MG63 (cell line): Measurements from ENCODE around the gene DGUOK. TPM values are rescaled to one million over a fixed set of nuclear protein-coding genes. Genes with fewer than 3 reads are reported as not detected.

Experiments
- DNase-seq: peaks from one replicate; pipeline ENCODE4 v3.0.0-alpha.2; 2020
- H3K27me3 ChIP-seq: fragments of 250-450 bp; sonication (Bioruptor Pico); 2 replicates; pipeline ENCODE4 v1.5.1; 2020; ENCODE audit warnings: mild to moderate bottlenecking, moderate library complexity
- H3K36me3 ChIP-seq: fragments of 250-450 bp; sonication (Bioruptor Pico); 2 replicates; pipeline ENCODE4 v1.5.1; 2020; ENCODE audit warnings: mild to moderate bottlenecking, moderate library complexity
- H3K4me3 ChIP-seq: fragments of 250-450 bp; sonication (Bioruptor Pico); 2 replicates; pipeline ENCODE4 v1.5.1; 2020; ENCODE audit warnings: mild to moderate bottlenecking, moderate library complexity
- H3K9me3 ChIP-seq: fragments of 250-450 bp; sonication (Bioruptor Pico); 2 replicates; pipeline ENCODE4 v1.5.1; 2020; ENCODE audit warnings: mild to moderate bottlenecking, moderate library complexity
- total RNA-seq: library from RNA; depleted of rRNA; stranded (reverse); fragments of >200 nt; shearing (Covaris generic); gene quantifications from 2 replicates; pipeline ENCODE4 v1.2.3, GENCODE V29; 2014; ENCODE audit warnings: low replicate concordance

Gene DGUOK
- total RNA-seq, 1 experiment from 2014 or later = 51.8 TPM

DNA sequence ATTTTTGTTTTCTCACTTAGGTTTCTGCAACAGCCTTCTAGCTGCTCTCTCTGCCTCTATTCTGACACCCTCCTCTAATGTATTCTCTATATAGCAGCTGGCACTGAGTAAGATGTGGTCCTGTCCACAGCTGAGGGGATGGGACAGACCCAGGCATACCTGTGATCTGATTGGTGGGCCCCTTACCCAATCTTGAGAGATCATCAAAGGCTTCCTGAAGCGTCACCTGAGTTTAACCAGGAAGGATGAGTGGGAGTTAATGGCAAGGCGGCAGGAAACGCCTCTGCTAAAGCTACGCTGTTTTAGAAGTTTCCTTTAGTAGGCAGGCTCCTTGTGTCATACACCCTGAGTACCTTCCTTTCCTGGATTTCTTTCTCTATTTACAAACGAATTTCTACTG, 52.3 kb downstream of the DGUOK start:
- Histone ChIP-seq H3K36me3 (no peaks in the 10 kb centered on the region), H3K27me3 (no peaks in the 10 kb centered on the region), H3K9me3 (no peaks in the 10 kb centered on the region), H3K4me3 (no peak overlapping the region)
- DNase-seq = no peak

- H3K27me3 ChIP-seq = no peaks in the 10 kb centered on the region
- no peaks in the 10 kb centered on the region for H3K9me3 ChIP-seq
- no peaks in the 10 kb centered on the region for H3K36me3 ChIP-seq
- DNase-seq = peak; percentile 75
- no peak overlapping the region for H3K4me3 ChIP-seq
Observed at GRCh38 chr2:73979686-73980085, 53.0 kb downstream of the DGUOK start.

- Histone ChIP-seq H3K27me3 (no peaks in the 10 kb centered on the region), H3K9me3 (no peaks in the 10 kb centered on the region), H3K36me3 (no peaks in the 10 kb centered on the region; the same call in 1 of the 2 replicates), H3K4me3 (peak overlapping the region; percentile 56)
- DNase-seq = no peak
Observed at GRCh38 chr2:73980566-73980965, 53.9 kb downstream of the DGUOK start.

DNA sequence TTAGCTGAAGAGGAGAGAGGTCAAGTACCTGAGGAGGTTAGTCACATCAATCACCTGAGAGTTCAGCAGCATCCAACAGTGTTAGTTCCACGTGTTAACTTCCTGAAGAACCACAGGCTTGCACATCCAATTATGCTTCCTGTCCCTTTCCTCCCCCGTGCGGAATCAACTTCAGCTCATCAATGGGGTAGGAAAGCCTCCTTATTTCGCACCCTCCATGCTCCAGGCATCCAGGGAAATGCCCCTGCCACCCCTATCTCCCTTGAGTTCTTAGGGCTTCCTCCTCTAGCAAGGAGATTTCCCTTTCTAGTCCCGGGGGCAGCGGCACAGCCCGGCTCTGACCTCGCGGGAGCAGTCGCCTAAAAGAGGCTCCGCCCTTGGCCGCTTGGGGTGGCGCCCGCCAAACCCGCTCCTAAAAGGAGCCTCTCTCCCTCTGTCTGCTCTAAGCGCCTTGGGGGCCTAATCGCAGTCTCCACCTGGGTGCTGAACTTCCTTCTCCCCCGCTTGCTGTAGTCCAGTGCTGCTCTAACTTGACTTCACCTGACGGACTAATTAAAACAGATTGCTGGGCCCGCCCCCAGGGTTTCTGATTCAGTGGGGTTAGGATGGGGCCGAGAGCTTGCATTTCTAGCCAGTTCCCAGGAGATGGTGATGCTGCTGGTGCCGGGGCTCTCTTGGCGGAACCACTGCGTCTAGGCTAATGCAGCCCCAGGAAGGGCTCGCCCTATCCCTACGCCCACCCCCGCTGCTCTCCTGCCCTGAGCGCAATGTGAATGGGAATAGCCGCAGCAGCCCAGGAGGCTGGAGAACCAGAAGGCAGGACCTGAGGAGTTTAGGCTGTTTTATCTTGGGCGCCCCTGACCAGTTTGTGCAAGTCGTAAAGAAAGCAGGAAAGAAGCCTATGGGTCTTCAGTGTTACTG, 54.7 kb downstream of the DGUOK start:
- Histone ChIP-seq H3K27me3 (no peaks in the 10 kb centered on the region), H3K36me3 (peaks cover 5% of the 10 kb centered on the region), H3K9me3 (no peaks in the 10 kb centered on the region), H3K4me3 (peak overlapping the region; percentile 56)
- DNase-seq = peak; percentile 77

- Histone ChIP-seq H3K27me3 (no peaks in the 10 kb centered on the region), H3K4me3 (peak overlapping the region; percentile 56; the same call in 1 of the 2 replicates), H3K9me3 (no peaks in the 10 kb centered on the region), H3K36me3 (peaks cover 12% of the 10 kb centered on the region)
- DNase-seq = peak; percentile 95
Observed at GRCh38 chr2:73982140-73982617, 55.5 kb downstream of the DGUOK start.

- no peaks in the 10 kb centered on the region for H3K9me3 ChIP-seq
- no peak for DNase-seq
- peaks cover 21% of the 10 kb centered on the region for H3K36me3 ChIP-seq
- H3K4me3 ChIP-seq = peak overlapping the region; percentile 45
- H3K27me3 ChIP-seq = no peaks in the 10 kb centered on the region
Observed at GRCh38 chr2:73983322-73984202, 56.9 kb downstream of the DGUOK start.

DNA sequence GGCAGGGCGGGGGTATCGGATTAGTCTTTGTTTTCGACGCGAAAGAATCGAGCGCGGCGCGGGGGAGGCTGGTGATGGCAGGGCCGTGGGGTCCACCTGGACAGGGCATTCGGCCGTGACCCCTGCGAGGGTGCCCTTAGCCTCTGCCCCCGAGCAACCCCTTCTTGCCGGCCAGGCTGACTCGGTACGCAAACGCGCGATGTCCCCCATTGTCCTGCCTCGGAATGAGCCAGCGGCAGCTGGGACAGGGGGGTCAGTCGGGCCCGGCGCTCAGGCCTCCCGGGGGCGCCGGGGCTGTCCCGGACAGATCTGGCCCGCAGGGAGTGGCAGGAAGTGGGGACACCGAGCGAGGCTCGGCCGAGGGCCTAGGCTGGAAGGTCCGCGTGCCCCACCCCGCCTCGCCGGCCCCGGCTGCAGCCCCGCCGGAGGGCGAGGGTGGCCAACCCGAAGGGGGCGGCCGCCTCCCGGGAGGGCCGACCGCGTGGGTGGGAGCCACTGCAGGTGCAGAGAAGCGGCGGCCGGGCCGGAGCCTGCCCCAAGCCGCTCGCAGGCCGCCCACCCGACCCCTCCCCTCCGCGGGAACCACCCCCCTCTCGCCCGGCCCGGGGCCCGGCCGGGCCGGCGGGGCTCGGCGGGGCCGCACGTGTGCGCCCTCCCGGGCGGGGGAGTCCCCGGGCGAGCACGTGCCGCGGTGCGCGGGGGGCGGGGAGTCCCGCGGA, 57.7 kb downstream of the DGUOK start, which contains the start of gene TET3:
TSS of gene TET3 (plus strand) at position 708 of the 719 bp plus-strand sequence. CDS start 1,494 bp downstream, outside the sequence.
- Histone ChIP-seq H3K4me3 (peak within 1 kb of the TSS; percentile 62), H3K36me3 (peaks cover 22% of the 10 kb centered on the region), H3K9me3 (no peaks in the 10 kb centered on the region), H3K27me3 (no peaks in the 10 kb centered on the region)
- peak; percentile 58 for DNase-seq

DNA sequence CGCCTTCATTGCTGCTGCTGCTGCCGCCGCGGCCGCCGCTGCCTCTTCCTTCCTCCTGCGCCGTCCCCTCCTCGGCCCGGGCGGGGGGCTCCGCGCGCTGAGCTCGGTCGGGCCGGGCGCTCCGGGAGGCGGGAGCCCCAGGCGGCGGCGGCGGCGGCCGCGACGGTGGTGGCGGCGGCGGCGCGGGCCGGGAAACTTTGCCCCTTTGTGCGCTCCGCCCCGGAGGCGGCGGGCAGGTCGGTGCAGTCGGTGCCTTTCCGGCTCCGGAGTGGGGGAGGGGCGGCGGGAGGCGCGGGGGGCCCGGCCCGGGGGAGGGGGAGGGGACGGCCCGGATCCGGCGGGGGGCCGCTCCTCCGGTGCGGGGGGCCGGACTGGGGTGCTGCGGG, 58.2 kb downstream of the DGUOK start:
- Histone ChIP-seq H3K36me3 (peaks cover 26% of the 10 kb centered on the region), H3K9me3 (no peaks in the 10 kb centered on the region), H3K4me3 (no peak overlapping the region; the same call in 1 of the 2 replicates), H3K27me3 (no peaks in the 10 kb centered on the region)
- DNase-seq = peak; percentile 41

DNA sequence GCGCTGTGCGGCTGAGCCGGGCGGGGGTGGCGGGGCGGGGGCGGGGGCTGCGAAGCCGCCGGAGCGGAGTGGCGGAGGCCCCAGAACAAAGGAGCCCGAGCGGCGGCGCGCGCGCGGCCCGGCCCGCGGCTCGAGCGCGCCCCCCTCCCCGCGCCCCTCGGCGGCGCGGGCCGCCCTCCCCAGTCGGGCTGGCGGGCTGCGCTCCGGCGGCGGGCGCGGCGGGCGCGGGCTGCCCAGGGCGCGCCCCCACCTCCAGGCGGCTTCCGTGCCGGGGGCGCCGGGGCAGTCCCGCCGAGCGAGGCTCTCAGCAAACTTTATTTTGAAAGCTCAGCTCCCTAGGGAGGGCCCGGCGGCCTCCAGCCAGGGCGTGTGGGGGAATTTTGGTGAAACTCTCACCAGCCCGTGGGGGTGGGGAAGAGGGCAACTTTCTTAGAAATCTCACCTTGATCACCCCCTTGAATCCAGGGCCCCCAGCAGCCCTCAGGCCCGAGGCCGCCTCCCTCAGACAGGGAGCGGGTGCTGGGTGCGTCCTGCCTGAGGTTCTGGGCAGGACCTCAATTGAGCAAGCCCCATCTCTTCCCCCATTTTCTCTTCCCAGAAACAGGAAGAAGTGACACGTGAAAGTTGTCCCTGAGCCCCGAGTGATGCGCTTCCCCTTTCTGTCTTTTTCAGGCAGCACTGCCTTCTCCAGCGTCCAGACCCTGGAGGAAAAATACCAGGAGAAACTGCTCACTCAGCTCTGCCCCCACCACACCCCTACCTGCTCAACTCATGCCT, 58.8 kb downstream of the DGUOK start:
- Histone ChIP-seq H3K9me3 (no peaks in the 10 kb centered on the region), H3K27me3 (no peaks in the 10 kb centered on the region), H3K36me3 (peaks cover 28% of the 10 kb centered on the region), H3K4me3 (peak overlapping the region; percentile 62)
- no peak for DNase-seq

DNA sequence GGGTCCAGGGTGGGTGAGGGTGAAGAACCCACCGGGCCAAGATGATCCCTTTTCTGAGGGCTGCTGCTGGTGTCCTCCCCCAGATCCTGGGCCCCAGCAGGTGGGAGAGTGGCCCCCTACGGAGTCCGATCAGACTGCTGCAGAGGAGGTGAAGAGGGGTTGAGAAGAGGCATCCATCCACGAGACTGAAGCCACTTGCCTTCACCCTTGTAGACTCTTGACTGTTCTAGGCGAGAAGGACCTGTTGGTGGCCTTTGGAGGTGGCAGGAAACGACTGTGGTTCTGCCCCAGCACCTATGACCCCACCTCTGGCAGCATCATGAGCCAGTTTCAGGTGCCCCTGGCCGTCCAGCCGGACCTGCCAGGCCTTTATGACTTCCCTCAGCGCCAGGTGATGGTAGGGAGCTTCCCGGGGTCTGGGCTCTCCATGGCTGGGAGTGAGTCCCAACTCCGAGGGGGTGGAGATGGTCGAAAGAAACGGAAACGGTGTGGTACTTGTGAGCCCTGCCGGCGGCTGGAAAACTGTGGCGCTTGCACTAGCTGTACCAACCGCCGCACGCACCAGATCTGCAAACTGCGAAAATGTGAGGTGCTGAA, 59.5 kb downstream of the DGUOK start:
- Histone ChIP-seq H3K4me3 (peak overlapping the region; percentile 62), H3K36me3 (peaks cover 32% of the 10 kb centered on the region), H3K27me3 (no peaks in the 10 kb centered on the region), H3K9me3 (no peaks in the 10 kb centered on the region)
- DNase-seq = no peak

DNA sequence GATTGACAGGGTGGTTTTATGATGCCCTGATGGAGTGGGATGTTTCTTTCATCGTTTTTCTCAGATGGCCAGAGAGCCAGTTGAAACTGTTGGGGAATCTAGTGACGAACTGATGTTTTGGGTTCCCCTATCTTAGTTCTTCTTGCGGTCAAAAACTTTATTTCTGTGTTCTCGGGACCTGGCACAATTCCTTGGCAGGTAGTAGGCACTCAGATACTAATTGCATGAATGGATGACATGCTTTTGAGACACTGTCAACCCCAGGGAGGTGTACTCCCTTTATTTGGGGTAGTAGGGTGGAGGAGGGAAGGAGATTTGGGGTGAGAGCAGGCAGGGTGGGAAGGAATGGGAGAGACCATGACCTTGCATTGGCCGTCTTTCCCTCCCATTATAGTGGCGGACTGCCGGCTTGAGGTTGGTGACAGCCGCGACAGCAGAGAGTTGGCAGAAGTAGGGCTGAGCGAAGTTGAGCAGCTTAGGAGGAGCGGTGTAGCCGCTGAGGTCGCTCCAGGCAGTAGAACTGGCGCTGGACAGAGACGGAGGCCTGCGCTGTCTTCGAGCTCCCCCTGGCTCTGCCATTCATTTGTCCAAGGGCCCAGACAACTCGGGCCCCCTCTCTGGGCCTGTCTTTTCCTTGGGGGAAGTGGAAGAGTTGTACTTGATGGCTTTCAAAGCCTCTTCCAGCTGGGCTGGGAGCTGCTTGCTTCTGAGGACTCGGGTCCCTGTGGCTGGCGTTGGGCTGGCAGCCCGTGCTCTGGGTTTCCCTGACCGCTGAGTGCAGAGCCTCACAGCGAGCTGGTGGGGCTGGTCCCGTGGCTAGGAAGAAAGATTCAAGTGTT, 60.6 kb downstream of the DGUOK start:
- DNase-seq = peak; percentile 37
- H3K9me3 ChIP-seq = no peaks in the 10 kb centered on the region
- peaks cover 32% of the 10 kb centered on the region for H3K36me3 ChIP-seq
- H3K27me3 ChIP-seq = no peaks in the 10 kb centered on the region
- H3K4me3 ChIP-seq = peak overlapping the region; percentile 28

GRCh38 chr2:73987948-73988700, 61.4 kb downstream of the DGUOK start:
- Histone ChIP-seq H3K36me3 (peaks cover 32% of the 10 kb centered on the region), H3K9me3 (no peaks in the 10 kb centered on the region), H3K4me3 (peak overlapping the region; percentile 28), H3K27me3 (no peaks in the 10 kb centered on the region)
- no peak for DNase-seq

DNA sequence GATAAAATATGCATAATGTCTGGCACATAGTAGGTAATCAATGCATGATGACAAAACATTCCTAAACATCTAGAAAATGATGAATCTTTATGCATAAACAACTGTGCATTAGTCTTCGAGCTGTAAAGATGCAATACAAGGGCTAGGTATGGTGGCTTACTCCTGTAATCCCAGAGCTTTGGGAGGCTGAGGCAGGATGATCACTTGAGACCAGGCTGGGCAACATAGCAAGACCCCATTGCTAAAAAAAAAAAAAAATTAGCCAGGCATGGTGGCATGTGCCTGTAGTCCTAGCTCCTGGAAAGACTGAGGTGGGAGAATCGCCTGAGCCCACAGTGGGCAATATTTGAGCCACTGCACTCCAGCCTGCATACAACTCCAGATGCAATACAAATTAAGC, 63.3 kb downstream of the DGUOK start:
- no peaks in the 10 kb centered on the region for H3K27me3 ChIP-seq
- DNase-seq = no peak
- peaks cover 32% of the 10 kb centered on the region for H3K36me3 ChIP-seq
- no peaks in the 10 kb centered on the region for H3K9me3 ChIP-seq
- no peak overlapping the region for H3K4me3 ChIP-seq

DNA sequence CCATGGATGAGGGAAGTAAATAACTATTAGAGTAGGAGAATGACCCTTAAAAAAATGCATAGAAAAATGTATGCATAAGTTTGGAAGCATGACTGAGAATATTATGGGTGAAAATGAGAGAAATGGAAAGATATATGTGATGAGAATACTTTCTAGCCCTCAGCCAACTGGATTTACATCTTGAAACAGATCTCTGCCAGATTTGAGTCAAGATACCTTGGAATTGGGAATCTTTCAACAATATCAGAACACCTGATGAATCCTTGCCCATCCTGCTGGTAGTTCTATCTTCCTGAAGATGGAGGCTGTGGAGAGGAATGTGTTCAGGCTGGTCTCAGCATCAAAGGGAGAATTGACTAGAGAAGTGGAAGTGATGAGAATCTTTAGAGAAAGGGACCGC, 63.9 kb downstream of the DGUOK start:
- peaks cover 32% of the 10 kb centered on the region for H3K36me3 ChIP-seq
- no peaks in the 10 kb centered on the region for H3K27me3 ChIP-seq
- no peaks in the 10 kb centered on the region for H3K9me3 ChIP-seq
- no peak for DNase-seq
- no peak overlapping the region for H3K4me3 ChIP-seq
